Right lobe of liver (tissue), 4 donors: ENCODE measurements around the gene ARSG.

Source experiments
- CTCF ChIP-seq, 4 donors: fragments of 200-600 bp in 3 of 4; fragments of 450-650 bp in 1 of 4; IDR thresholded peaks; one replicate each; pipeline versions ENCODE4 v1.5.1 to v1.8.0; 2016 to 2022; ENCODE audit warnings: antibody characterized with exemption in 4 of 4, mild to moderate bottlenecking in 2 of 4
- POLR2A ChIP-seq: fragments of 450-650 bp; IDR thresholded peaks from one replicate; pipeline ENCODE4 v1.6.1; 2017; ENCODE audit warnings: antibody characterized with exemption, mild to moderate bottlenecking
- donor health status: DM: no; HTN: no; CAD: no.
- donor health status: DM: no; HTN: no; CAD: no.
- donor health status: DM: no; HTN: yes; CAD: no.

GRCh38 chr17:68296217-68297191, 5.2 kb downstream of the ARSG start:
- no peak for TF ChIP-seq CTCF (IDR thresholded peaks at IDR 0.05)
- no peak for TF ChIP-seq POLR2A
